Stimulated activated CD8-positive, alpha-beta memory T cell treated with anti-CD3 and anti-CD28 coated beads, Interleukin-12 subunit alpha, Interleukin-12 subunit beta, amount 100 ng/mL, for 24 hours (primary cell): ENCODE data around the gene ACACA.

Experiments used
- DNase-seq: peaks from one replicate; pipeline ENCODE4 v3.0.0-alpha.2; 2020; ENCODE audit errors: extremely low read depth

The ACACA gene

DNA sequence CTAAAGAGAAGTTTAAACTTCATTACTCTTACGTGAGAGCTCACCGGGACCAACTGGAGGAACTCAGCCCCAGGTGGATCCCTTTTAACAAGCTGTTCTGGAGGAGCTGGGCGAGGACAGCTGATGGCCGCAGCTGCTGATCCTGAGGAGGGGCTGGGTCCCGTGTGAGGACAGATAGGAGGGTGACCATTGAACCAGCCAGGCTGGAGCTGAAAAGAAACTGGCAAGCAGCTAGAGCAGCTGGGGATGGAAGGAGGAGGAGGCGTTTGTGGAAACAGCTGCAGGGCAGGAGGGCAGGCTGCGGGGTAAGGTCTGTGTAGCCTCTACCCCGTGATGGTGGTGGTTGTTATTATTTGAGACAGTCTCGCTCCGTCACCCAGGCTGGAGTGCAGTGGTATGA, 338.4 kb downstream of the ACACA start:
- DNase-seq: no peak

DNA sequence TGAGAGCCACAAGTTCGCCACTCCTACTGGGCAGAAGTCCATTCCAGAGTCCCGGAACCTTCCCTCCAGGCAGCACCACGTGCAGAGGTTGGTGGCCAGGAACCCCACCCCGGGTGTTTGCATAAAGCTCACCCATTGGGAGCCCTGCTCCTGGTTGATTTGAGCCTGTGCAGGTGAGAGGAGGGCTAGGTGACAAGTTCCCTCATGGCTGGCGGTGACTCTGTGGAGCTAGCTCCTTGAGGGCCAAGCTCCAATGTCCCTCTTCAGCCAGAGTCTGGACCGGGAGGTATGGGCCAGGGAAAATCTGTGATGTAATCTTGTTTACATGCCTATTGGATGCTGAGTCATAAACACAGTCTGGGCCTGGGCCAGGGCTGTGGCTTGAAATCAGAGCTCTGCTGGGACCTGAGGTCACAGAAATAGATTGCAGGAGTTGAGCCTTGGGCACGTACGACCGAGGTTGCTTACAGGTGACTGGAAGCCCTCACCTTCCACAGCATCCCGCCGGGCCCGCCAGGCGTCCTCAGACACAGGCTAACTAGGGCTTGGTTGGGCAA, 339.0 kb downstream of the ACACA start:
- no peak for DNase-seq

DNA sequence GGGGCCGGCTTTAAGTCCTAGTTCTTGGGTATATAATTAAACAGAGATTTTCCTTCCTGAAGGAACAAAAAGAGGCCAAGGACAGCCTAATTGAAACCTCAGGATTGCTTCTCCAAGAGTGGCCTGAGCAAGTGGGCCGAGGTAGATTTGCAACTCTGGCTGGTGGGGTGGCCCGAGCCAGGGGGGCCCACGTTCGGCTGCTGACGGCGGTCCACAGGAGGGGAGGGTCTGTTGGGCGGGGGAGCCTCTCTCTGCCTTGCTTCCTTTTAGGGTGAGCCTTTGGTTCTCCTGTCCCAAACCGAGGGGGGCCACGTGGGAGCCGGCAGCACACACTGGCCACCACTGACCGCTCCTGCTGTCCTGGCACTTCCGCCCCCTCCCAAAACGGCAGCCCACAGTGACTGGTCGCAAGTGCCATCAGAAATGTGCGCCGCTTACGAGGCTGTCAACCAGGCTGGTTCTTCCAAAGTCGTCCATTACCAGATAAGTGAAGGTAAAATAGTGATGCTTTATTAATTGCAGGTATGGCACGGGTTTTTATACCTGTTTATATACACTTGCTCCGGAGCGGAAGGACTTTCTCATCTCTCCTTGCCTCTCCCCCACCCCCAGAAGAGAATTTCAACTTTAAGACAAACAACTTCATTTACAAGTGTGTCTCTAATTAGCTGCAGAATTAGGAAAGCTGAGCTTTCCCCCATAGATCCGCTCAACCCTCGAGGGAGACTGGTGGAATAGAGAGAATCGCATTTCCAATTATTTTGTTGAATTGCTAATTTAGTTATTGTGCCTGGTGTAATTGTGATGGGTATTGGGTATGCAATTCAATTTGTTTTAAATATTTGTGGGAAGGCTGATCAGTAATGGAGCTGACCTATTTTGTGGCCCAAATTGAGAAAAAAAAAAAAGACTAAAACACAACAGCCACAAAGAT, 340.0 kb downstream of the ACACA start:
- DNase-seq: no peak

GRCh38 chr17:37065486-37066321, 340.9 kb downstream of the ACACA start:
- no peak for DNase-seq

DNA sequence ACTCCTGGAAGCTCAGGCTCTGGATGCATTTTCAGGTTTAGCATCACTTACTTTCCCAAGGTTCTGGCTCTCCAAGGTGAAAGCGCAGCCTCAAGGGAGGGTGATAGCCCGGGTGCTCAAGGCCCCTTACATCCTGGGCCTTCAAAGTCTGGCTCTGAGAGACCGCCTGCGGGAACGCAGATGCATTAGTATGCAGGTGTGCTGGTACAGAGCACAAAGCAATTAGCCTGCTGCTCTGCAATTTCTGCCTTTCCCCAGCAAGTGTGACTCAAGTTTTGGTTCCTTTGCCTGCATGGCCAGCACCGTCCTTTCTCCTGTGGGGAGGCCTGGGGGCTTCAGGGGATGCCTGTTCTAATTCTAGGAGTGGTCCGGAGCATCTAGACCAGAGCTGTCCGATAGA, 341.7 kb downstream of the ACACA start:
- no peak for DNase-seq

DNA sequence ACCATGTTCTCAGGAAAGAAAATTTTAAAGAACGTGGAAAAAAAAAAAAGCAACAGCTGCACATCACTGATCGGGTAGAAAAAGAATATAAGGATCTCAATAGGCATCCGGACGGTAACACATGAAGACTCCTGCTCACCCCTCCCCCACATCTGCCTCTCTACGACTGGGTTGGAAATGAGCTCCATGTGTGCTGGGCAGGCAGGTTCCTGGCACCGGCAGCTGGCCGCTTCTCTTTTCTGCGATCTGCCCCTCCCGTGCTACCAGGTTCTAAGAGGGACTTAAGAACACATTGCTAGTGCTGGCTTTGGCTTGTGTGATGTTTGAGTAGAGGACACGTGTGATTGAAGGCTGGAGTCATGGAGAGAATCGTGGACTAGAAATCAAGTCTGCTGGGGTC, 342.4 kb downstream of the ACACA start:
- DNase-seq: no peak

- DNase-seq: no peak
Measured at GRCh38 chr17:37062021-37062420, 344.6 kb downstream of the ACACA start.

GRCh38 chr17:37060928-37061327, 345.7 kb downstream of the ACACA start:
- no peak for DNase-seq

DNA sequence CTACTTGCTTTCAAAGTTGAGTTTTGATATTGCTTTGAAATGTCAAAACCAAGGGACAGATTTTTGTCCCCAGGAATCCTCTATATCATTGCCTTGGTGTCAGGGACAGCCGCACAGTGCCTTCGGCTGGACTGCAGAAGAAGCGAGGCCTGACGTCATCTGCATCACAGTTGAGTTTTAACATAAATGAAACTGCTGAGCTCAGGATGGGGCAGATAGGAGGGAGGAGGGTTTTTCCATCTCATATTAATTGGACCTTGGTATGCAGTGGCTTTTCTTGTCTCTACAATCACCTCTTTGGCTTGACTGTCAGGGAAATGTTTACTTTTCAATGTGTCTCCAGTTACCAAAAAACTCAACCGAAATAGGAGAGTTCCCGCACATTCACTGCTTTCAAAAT, 346.5 kb downstream of the ACACA start:
- DNase-seq: no peak

GRCh38 chr17:37059493-37059892, 347.1 kb downstream of the ACACA start:
- no peak for DNase-seq

- no peak for DNase-seq
Measured at GRCh38 chr17:37056622-37057021, 350.0 kb downstream of the ACACA start.

DNA sequence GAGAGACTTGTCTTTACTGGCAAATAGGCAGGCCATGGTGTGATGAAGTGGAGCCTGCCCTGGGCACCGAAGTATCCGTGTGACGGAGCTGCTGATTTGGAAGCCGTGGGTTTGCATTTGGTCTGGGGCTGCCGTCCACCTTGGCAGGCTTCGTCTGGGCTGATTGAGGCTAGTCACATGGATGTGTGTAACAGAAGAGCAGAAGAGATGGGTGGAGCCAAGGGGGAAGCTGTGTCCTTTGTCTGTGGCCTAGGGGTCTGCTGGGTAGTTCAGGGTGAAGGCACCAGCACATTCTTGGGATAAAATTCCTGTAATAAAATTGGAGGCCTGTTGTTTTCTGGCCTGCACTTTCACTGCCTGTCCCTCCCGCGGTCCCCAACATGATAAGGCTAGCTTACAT, 351.7 kb downstream of the ACACA start:
- DNase-seq: no peak

- no peak for DNase-seq
Measured at GRCh38 chr17:37052450-37052849, 354.2 kb downstream of the ACACA start.

GRCh38 chr17:37051833-37052232, 354.8 kb downstream of the ACACA start:
- DNase-seq: no peak

DNA sequence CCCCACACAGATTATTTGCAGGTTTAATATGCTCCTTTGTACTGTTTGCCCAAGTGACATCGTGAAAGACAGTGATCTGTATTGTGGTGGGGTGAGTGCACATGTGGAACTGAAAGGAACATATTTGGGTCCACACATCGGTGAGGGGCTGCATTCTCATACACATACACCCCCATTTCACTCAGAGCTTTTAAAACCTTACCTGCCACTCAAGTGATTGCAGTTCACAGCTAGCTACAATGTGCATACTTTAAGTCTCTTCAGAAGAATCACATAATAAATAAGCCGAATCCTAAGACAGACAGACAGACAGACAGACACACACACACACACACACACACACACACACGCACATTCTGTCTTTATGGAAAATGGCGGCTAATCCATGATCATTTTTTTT, 355.3 kb downstream of the ACACA start:
- no peak for DNase-seq

DNA sequence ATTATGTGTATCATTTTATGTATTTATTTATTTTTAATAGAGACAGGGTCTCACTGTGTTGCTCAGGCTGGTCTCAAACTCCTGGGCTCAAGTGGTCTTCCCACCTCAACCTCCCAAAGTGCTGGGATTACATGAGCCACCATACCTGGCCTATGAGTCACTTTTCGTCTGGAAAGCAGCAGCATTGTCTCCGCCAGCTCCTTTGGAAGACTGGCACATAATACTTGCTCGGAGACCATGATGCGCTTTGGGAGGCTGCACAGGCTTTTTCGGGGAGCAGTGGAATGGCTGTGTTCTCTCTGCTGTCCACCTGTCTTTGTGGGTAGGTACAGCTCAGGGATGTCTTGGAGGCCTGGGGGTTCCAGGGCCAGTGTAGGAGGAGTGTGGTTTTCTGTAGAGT, 355.7 kb downstream of the ACACA start:
- DNase-seq: no peak

GRCh38 chr17:37048811-37049210, 357.8 kb downstream of the ACACA start:
- DNase-seq: no peak

GRCh38 chr17:37047631-37048104, 359.0 kb downstream of the ACACA start:
- peak; percentile 47 for DNase-seq

- DNase-seq: no peak
Measured at GRCh38 chr17:37045351-37045922, 361.2 kb downstream of the ACACA start.

GRCh38 chr17:37043201-37043600, 363.4 kb downstream of the ACACA start:
- no peak for DNase-seq

- DNase-seq: no peak
Measured at GRCh38 chr17:37041932-37042331, 364.7 kb downstream of the ACACA start.

GRCh38 chr17:37039269-37039668, 367.4 kb downstream of the ACACA start:
- no peak for DNase-seq
